ENCODE data around the gene APBB3.

The APBB3 gene

DNA sequence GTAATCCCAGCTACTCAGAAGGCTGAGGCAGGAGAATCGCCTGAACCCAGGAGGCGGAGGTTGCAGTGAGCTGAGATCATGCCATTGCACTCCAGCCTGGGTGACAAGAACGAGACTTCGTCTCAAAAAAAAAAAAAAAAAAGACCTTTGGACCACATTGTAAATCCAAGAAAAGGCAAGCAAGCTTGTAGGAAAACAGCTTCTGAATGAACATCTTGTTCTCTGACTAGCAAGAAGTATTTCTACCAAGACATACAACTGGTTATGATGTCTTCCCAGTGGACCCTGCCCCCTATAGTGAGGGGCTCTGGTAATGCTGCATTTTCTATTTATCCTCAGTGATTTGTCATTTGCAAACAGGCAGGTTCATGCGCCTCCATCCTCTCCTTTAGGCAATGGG is 21.4 kb downstream of the APBB3 start:
- TF ChIP-seq, protein P1, sequence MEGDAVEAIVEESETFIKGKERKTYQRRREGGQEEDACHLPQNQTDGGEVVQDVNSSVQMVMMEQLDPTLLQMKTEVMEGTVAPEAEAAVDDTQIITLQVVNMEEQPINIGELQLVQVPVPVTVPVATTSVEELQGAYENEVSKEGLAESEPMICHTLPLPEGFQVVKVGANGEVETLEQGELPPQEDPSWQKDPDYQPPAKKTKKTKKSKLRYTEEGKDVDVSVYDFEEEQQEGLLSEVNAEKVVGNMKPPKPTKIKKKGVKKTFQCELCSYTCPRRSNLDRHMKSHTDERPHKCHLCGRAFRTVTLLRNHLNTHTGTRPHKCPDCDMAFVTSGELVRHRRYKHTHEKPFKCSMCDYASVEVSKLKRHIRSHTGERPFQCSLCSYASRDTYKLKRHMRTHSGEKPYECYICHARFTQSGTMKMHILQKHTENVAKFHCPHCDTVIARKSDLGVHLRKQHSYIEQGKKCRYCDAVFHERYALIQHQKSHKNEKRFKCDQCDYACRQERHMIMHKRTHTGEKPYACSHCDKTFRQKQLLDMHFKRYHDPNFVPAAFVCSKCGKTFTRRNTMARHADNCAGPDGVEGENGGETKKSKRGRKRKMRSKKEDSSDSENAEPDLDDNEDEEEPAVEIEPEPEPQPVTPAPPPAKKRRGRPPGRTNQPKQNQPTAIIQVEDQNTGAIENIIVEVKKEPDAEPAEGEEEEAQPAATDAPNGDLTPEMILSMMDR (IDR thresholded peaks at IDR 0.05): no peak
- H3K4me3 ChIP-seq (ENCODE audit: low read depth in 1 of 2, low read length in 1 of 2): no peak overlapping the region
- no peaks in the 10 kb centered on the region for H3K27me3 ChIP-seq
- peaks cover 21 to 22% of the 10 kb centered on the region in 2 experiments for H3K4me1 ChIP-seq (ENCODE audit: control insufficient read depth in 1 of 2, insufficient read depth in 1 of 2, low read depth in 1 of 2, low read length in 1 of 2)
- H3K27ac ChIP-seq: no peak overlapping the region
- peaks cover 60% of the 10 kb centered on the region for H3K36me3 ChIP-seq
- H3K9me3 ChIP-seq: no peaks in the 10 kb centered on the region

GRCh38 chr5:140540227-140540626 is 24.2 kb downstream of the APBB3 start:
- H3K27ac ChIP-seq: no peak overlapping the region
- TF ChIP-seq, protein P1 (IDR thresholded peaks at IDR 0.05): no peak
- H3K9me3 ChIP-seq: no peaks in the 10 kb centered on the region
- H3K36me3 ChIP-seq: peaks cover 87% of the 10 kb centered on the region
- no peak overlapping the region for H3K4me3 ChIP-seq (ENCODE audit: low read depth in 1 of 2, low read length in 1 of 2)
- H3K4me1 ChIP-seq (ENCODE audit: control insufficient read depth in 1 of 2, insufficient read depth in 1 of 2, low read depth in 1 of 2, low read length in 1 of 2): no peaks in the 10 kb centered on the region
- H3K27me3 ChIP-seq: no peaks in the 10 kb centered on the region

- peaks cover 0 to 3% of the 10 kb centered on the region in 2 experiments for H3K4me1 ChIP-seq (ENCODE audit: control insufficient read depth in 1 of 2, insufficient read depth in 1 of 2, low read depth in 1 of 2, low read length in 1 of 2)
- no peaks in the 10 kb centered on the region for H3K27me3 ChIP-seq
- peaks cover 45% of the 10 kb centered on the region for H3K36me3 ChIP-seq
- TF ChIP-seq, protein P1 (IDR thresholded peaks at IDR 0.05): no peak
- H3K27ac ChIP-seq: peak overlapping the region; percentile 37
- no peak overlapping the region for H3K4me3 ChIP-seq (ENCODE audit: low read depth in 1 of 2, low read length in 1 of 2)
- no peaks in the 10 kb centered on the region for H3K9me3 ChIP-seq
Measured at GRCh38 chr5:140524003-140524402, 40.4 kb downstream of the APBB3 start.

DNA sequence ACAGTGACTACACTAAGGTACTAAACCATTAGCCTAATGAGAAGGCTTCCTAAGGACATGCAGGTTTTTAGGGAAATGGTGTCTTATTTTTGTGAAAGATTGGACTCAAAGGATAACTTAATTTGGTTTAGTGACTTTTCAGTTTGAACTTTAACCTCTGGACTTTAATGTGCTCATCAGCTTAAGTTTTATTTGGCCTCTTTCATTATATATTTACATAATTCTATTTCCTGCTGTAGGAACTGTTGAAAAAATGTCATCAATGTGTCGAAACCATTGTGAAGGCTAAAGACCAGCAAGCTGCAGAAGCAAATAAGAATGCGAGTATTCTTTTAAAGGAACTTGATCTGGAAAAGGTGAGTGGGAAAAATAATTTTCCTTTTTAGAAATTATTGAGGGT is 51.3 kb downstream of the APBB3 start:
- H3K9me3 ChIP-seq: no peaks in the 10 kb centered on the region
- no peak overlapping the region for H3K4me3 ChIP-seq (ENCODE audit: low read depth in 1 of 2, low read length in 1 of 2)
- TF ChIP-seq, protein P1 (IDR thresholded peaks at IDR 0.05): no peak
- no peaks in the 10 kb centered on the region for H3K4me1 ChIP-seq (ENCODE audit: control insufficient read depth in 1 of 2, insufficient read depth in 1 of 2, low read depth in 1 of 2, low read length in 1 of 2)
- peak overlapping the region; percentile 3 for H3K27ac ChIP-seq
- H3K36me3 ChIP-seq: peaks cover 68% of the 10 kb centered on the region
- H3K27me3 ChIP-seq: no peaks in the 10 kb centered on the region

DNA sequence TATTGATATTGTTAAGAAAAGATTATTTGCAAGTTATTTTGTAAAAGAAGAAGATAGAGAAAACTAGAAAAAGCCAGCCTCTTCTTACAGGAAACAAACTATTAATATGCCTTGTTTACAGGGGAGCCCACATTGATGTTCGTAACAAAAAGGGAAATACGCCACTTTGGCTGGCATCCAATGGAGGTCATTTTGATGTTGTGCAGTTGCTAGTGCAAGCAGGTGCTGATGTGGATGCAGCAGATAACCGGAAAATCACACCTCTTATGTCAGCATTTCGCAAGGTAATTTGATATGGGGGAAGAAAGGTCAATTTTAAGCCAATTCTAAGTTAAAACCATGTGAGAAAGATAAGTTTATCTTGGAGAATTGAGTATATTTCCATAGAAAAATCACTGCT is 54.5 kb downstream of the APBB3 start:
- no peaks in the 10 kb centered on the region for H3K27me3 ChIP-seq
- no peak overlapping the region for H3K27ac ChIP-seq
- H3K9me3 ChIP-seq: no peaks in the 10 kb centered on the region
- H3K4me1 ChIP-seq (ENCODE audit: control insufficient read depth in 1 of 2, insufficient read depth in 1 of 2, low read depth in 1 of 2, low read length in 1 of 2): no peaks in the 10 kb centered on the region
- TF ChIP-seq, protein P1 (IDR thresholded peaks at IDR 0.05): no peak
- H3K4me3 ChIP-seq (ENCODE audit: low read depth in 1 of 2, low read length in 1 of 2): no peak overlapping the region
- H3K36me3 ChIP-seq: peaks cover 92% of the 10 kb centered on the region

Data from neutrophil (primary cell).